MCF 10A (cell line): ENCODE results near the gene UVSSA. TPM values are rescaled to one million over a fixed set of nuclear protein-coding genes. Genes with fewer than 3 reads are reported as not detected.

Experiments
- BruUV-seq: library from RNA; stranded (reverse); fragments of 400-500 nt; replicated peaks from 2 replicates; lab custom pipeline; 2021; lab: Mats Ljungman, UMichigan
- CTCF ChIA-PET: fragments of 300-600 bp; sonication (Branson Sonifier 250); formaldehyde crosslinking; extraction: SDS; loops from one replicate; lab custom pipeline; 2021; ENCODE audit warnings: antibody characterized with exemption, inconsistent platforms; lab: Yijun Ruan, JAX
- POLR2A ChIA-PET: fragments of 300-600, 350-650 bp; sonication (Branson Sonifier 250); formaldehyde crosslinking; extraction: SDS; loops from one replicate; lab custom pipeline; 2020; ENCODE audit warnings: antibody characterized with exemption, inconsistent platforms; lab: Yijun Ruan, JAX
- DNase-seq: peaks from one replicate; pipeline ENCODE4 v3.0.0-alpha.2; 2018; ENCODE audit not compliant: unreplicated experiment
- H3K27ac Mint-ChIP-seq: one replicate; pipeline ENCODE4 v1.8.0; 2022; ENCODE audit warnings: mild to moderate bottlenecking, low read depth, mixed read lengths; ENCODE audit not compliant: unreplicated experiment
- H3K27me3 Mint-ChIP-seq: one replicate; pipeline ENCODE4 v1.8.0; 2022; ENCODE audit warnings: mixed read lengths; ENCODE audit not compliant: insufficient read depth, unreplicated experiment
- H3K36me3 Mint-ChIP-seq: one replicate; pipeline ENCODE4 v1.8.0; 2022; ENCODE audit warnings: mild to moderate bottlenecking, moderate library complexity, mixed read lengths; ENCODE audit not compliant: insufficient read depth, unreplicated experiment
- H3K4me1 Mint-ChIP-seq: one replicate; pipeline ENCODE4 v1.8.0; 2022; ENCODE audit warnings: mixed read lengths; ENCODE audit not compliant: insufficient read depth, unreplicated experiment
- H3K4me3 Mint-ChIP-seq: one replicate; pipeline ENCODE4 v1.8.0; 2022; ENCODE audit warnings: mild to moderate bottlenecking, moderate library complexity, mixed read lengths; ENCODE audit not compliant: unreplicated experiment
- H3K9me3 Mint-ChIP-seq: one replicate; pipeline ENCODE4 v1.8.0; 2022; ENCODE audit warnings: mixed read lengths; ENCODE audit not compliant: unreplicated experiment
- intact Hi-C: fragments of 100-400 bp; cut with micrococcal nuclease; formaldehyde crosslinking; loops from 2 replicates; pipeline ENCODE4 v1.14.1; 2022
- total RNA-seq: library from RNA; stranded (reverse); gene quantifications from 2 replicates; pipeline ENCODE4 v1.2.3, GENCODE V29; 2022
- TF ChIP-seq, protein P1 (sequence below): fragments of 200-600 bp; IDR thresholded peaks from one replicate; pipeline ENCODE4 v1.8.0; 2022; ENCODE audit warnings: antibody characterized with exemption, mild to moderate bottlenecking; ENCODE audit not compliant: unreplicated experiment

The UVSSA gene
- total RNA-seq, 1 experiment from 2014 or later: 43.6 TPM

DNA sequence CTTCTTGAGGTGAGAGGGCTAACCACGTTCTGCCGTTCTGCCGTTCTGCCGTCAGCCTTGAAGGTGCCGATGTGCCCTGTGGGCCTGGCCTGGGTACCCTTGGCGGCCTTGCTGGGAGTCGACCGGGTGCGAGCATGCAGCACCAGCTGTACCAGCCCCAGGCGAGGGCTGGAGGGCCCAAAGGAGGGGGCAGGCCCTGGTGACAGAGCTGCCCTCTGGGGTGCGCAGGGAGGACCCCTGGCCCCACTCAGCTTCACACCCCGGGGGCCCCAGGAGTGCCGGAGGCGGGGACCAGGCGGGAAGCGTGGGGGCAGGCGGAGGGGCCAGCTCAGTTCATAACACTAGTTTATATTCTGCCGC is 22.1 kb downstream of the UVSSA start:
- intact Hi-C loops: no loop called here
- POLR2A ChIA-PET: no interaction called here
- no peaks in the 10 kb centered on the region for H3K4me1 Mint-ChIP-seq

DNA sequence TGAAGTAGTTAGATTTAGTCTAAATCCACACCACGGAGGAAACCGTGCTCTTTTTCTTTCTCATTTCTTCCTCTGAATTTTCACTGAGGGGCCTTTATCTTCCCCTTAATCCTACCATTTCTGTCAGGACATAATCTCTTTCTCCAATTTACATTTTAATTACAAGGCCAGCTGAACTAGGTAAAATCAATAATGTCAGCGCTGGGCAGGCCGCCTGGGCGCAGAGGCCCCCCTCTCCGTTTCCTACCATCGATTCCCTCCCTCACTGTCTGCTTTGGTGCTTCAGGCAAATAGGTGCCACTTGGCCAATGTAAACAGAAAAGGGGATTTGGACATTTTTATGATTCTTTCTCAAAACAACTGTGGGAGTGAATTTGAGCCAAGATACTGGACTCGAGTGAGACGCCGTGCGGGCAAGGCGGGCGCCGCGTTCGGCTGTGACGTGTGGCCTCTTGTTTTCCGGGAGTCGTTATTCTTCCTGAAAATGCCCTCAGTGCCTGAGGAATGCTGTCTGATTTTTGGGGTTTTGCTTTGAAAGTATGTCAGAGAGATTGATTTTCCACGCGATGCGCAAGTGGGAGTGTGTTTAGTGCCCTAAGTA is 22.6 kb downstream of the UVSSA start:
- Mint-ChIP-seq H3K4me1 (no peaks in the 10 kb centered on the region), H3K27me3 (no peaks in the 10 kb centered on the region), H3K27ac (no peak overlapping the region), H3K9me3 (no peaks in the 10 kb centered on the region), H3K4me3 (no peak overlapping the region), H3K36me3 (peaks cover 34% of the 10 kb centered on the region)
- POLR2A ChIA-PET: no interaction called here
- TF ChIP-seq, protein P1, sequence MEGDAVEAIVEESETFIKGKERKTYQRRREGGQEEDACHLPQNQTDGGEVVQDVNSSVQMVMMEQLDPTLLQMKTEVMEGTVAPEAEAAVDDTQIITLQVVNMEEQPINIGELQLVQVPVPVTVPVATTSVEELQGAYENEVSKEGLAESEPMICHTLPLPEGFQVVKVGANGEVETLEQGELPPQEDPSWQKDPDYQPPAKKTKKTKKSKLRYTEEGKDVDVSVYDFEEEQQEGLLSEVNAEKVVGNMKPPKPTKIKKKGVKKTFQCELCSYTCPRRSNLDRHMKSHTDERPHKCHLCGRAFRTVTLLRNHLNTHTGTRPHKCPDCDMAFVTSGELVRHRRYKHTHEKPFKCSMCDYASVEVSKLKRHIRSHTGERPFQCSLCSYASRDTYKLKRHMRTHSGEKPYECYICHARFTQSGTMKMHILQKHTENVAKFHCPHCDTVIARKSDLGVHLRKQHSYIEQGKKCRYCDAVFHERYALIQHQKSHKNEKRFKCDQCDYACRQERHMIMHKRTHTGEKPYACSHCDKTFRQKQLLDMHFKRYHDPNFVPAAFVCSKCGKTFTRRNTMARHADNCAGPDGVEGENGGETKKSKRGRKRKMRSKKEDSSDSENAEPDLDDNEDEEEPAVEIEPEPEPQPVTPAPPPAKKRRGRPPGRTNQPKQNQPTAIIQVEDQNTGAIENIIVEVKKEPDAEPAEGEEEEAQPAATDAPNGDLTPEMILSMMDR: no peak
- no peak for DNase-seq
- CTCF ChIA-PET: interaction anchor here (0.6 kb wide), 1 partner anchor 14 kb away, joined by 3 read pairs; no protein-coding TSS in a partner anchor
- no TSS peak for BruUV-seq
- intact Hi-C loops: no loop called here

More for the DNA sequence above, 22.1 kb downstream of the UVSSA start:
- no TSS peak for BruUV-seq
- CTCF ChIA-PET: no interaction called here
- Mint-ChIP-seq H3K27ac (no peak overlapping the region), H3K36me3 (peaks cover 34% of the 10 kb centered on the region), H3K27me3 (no peaks in the 10 kb centered on the region), H3K4me3 (no peak overlapping the region), H3K9me3 (no peaks in the 10 kb centered on the region)
- TF ChIP-seq, protein P1: no peak
- DNase-seq: no peak

DNA sequence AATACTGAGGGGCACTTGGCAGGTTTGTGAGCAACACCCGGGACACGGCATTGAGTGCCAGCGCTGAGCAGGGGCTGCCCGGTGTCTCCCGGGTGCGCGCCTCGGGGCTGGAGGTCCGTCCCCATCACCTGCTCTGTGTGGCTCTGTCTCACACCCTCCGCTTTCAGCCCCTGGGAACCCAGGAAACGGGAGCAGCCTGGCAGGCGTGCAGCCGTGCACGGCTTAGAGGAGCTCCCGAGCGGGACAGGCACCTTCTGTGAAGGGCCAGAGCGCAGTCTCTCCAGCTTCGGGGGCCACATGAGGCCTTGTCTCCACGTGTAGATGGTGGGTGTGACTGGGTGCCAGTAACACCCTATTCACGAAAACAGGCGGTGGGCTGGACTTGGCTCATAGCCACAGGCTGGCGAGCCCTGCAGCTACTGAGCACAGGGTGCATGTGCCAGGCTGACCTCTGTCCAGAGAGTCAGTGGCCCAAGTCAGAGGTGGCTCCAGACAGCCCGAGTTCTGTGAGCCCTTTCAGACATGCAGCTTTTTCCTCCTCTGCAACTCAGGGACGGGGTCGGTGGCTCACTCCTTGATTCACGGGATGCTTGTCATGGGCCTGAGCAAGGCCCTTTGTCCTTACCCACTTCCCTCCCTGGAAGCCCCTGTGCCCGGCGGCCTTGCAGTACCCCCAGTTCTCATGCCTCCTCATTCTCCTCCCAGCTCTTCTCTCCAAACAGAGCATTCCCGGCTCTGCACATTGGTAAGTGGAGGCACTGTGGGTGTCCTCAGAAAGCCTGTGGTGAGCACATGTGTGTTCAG is 23.5 kb downstream of the UVSSA start:
- no peak for DNase-seq
- Mint-ChIP-seq H3K4me1 (no peaks in the 10 kb centered on the region), H3K36me3 (peaks cover 34% of the 10 kb centered on the region), H3K9me3 (no peaks in the 10 kb centered on the region), H3K27me3 (no peaks in the 10 kb centered on the region), H3K27ac (no peak overlapping the region), H3K4me3 (no peak overlapping the region)
- intact Hi-C loops: no loop called here
- TF ChIP-seq, protein P1: no peak
- POLR2A ChIA-PET: no interaction called here
- BruUV-seq: no TSS peak
- CTCF ChIA-PET: interaction anchor here (0.6 kb wide), 1 partner anchor 15 kb away, joined by 3 read pairs; no protein-coding TSS in a partner anchor
